GM23338 (cell line): ENCODE results near the gene SFXN5. TPM values are rescaled to one million over a fixed set of nuclear protein-coding genes. Genes with fewer than 3 reads are reported as not detected.

Experiments used
- ATAC-seq: fragments of 200-7000 bp; cut with Tn5 transposase; 3 replicates; pipeline ENCODE4 v1.9.1; 2020
- DNase-seq: peaks from one replicate; pipeline ENCODE4 v3.0.0-alpha.2; 2015; ENCODE audit warnings: low spot score
- H2AFZ ChIP-seq: fragments of 200-600 bp; sonication (generic); 2 replicates; pipeline ENCODE4 v1.8.0; 2016; ENCODE audit warnings: antibody characterized with exemption, mild to moderate bottlenecking, moderate library complexity
- H3F3A ChIP-seq: fragments of 200-600 bp; sonication (generic); replicated peaks from 2 replicates; pipeline ENCODE4 v1.8.0; 2017; ENCODE audit warnings: antibody characterized with exemption, mixed run types, low read depth
- H3K27ac ChIP-seq: fragments of 200-600 bp; sonication (generic); 2 replicates; pipeline ENCODE4 v1.6.1; 2016; ENCODE audit warnings: low read depth
- H3K27me3 ChIP-seq: fragments of 200-600 bp; sonication (generic); 2 replicates; pipeline ENCODE4 v1.8.0; 2016; ENCODE audit warnings: mild to moderate bottlenecking, mixed run types, moderate library complexity; ENCODE audit not compliant: insufficient read depth
- H3K36me3 ChIP-seq: fragments of 200-600 bp; sonication (generic); 2 replicates; pipeline ENCODE4 v1.8.0; 2016; ENCODE audit warnings: mild to moderate bottlenecking; ENCODE audit not compliant: insufficient read depth
- H3K4me1 ChIP-seq: fragments of 200-600 bp; sonication (generic); 2 replicates; pipeline ENCODE4 v1.8.0; 2016; ENCODE audit warnings: mild to moderate bottlenecking, moderate library complexity; ENCODE audit not compliant: insufficient read depth
- H3K4me2 ChIP-seq: fragments of 200-600 bp; sonication (generic); 2 replicates; pipeline ENCODE4 v1.7.1; 2017; ENCODE audit warnings: mixed run types
- H3K4me3 ChIP-seq: fragments of 200-600 bp; sonication (generic); 2 replicates; pipeline ENCODE4 v1.6.1; 2016; ENCODE audit warnings: mixed run types
- H3K79me2 ChIP-seq: fragments of 200-600 bp; sonication (generic); replicated peaks from 2 replicates; pipeline ENCODE4 v1.8.0; 2017; ENCODE audit warnings: mild to moderate bottlenecking; ENCODE audit not compliant: insufficient read depth
- H3K9me2 ChIP-seq: fragments of 200-600 bp; sonication (generic); 2 replicates; pipeline ENCODE4 v1.8.0; 2017; ENCODE audit not compliant: insufficient read depth
- H4K20me1 ChIP-seq: fragments of 200-600 bp; sonication (generic); replicated peaks from 2 replicates; pipeline ENCODE4 v1.8.0; 2017; ENCODE audit warnings: mild to moderate bottlenecking; ENCODE audit not compliant: insufficient read depth
- H3K27ac Mint-ChIP-seq: 2 replicates; pipeline ENCODE4 v1.8.0; 2020; ENCODE audit warnings: inconsistent platforms, mild to moderate bottlenecking, moderate library complexity, mixed read lengths
- H3K27me3 Mint-ChIP-seq: 3 replicates; pipeline ENCODE4 v1.8.0; 2022; ENCODE audit warnings: low read depth, mild to moderate bottlenecking, moderate library complexity, mixed read lengths, inconsistent platforms; ENCODE audit not compliant: insufficient read depth, poor library complexity
- H3K36me3 Mint-ChIP-seq: 3 replicates; pipeline ENCODE4 v1.8.0; 2021; ENCODE audit warnings: low read depth, mild to moderate bottlenecking, inconsistent platforms, moderate library complexity, mixed read lengths
- H3K4me1 Mint-ChIP-seq: 3 replicates; pipeline ENCODE4 v1.8.0; 2020; ENCODE audit warnings: mild to moderate bottlenecking, inconsistent platforms, mixed read lengths
- H3K4me3 Mint-ChIP-seq: 3 replicates; pipeline ENCODE4 v1.8.0; 2021; ENCODE audit warnings: moderate library complexity, mild to moderate bottlenecking, inconsistent platforms, mixed read lengths
- H3K9me3 Mint-ChIP-seq: 3 replicates; pipeline ENCODE4 v1.8.0; 2020; ENCODE audit warnings: moderate library complexity, mild to moderate bottlenecking, inconsistent platforms, mixed read lengths
- CREB1 ChIP-seq: fragments of 250-450 bp; sonication (Bioruptor Pico); IDR thresholded peaks from 2 replicates; pipeline ENCODE4 v1.5.0; 2020; ENCODE audit warnings: low read depth, mild to moderate bottlenecking, moderate library complexity
- ETS1 ChIP-seq: IDR thresholded peaks from 2 replicates; pipeline ENCODE4 v1.6.1; 2016; ENCODE audit warnings: antibody characterized with exemption
- EZH2 ChIP-seq: fragments of 200-600 bp; sonication (generic); IDR thresholded peaks from one replicate; pipeline ENCODE4 v1.8.0; 2017; ENCODE audit warnings: antibody characterized with exemption, mild to moderate bottlenecking, low read depth; ENCODE audit not compliant: unreplicated experiment
- EZH2phosphoT487 ChIP-seq: fragments of 200-600 bp; sonication (generic); IDR thresholded peaks from one replicate; pipeline ENCODE4 v1.8.1; 2018; ENCODE audit warnings: antibody characterized with exemption; ENCODE audit not compliant: unreplicated experiment
- JUNB ChIP-seq: IDR thresholded peaks from one replicate; pipeline ENCODE4 v1.6.1; 2016; ENCODE audit warnings: antibody characterized with exemption; ENCODE audit not compliant: unreplicated experiment
- NANOG ChIP-seq: IDR thresholded peaks from 2 replicates; pipeline ENCODE4 v1.6.1; 2016; ENCODE audit warnings: antibody characterized with exemption, borderline replicate concordance
- POLR2AphosphoS5 ChIP-seq: IDR thresholded peaks from 2 replicates; pipeline ENCODE4 v1.6.1; 2016; ENCODE audit warnings: antibody characterized with exemption, low read depth
- STAT1 ChIP-seq: IDR thresholded peaks from one replicate; pipeline ENCODE4 v1.6.1; 2016; ENCODE audit warnings: antibody characterized with exemption; ENCODE audit not compliant: unreplicated experiment
- ZNF114 ChIP-seq: fragments of 250-450 bp; sonication (Bioruptor Pico); IDR thresholded peaks from 2 replicates; pipeline ENCODE4 v1.5.0; 2020; ENCODE audit warnings: mild to moderate bottlenecking, moderate library complexity
- ZNF331 ChIP-seq: fragments of 250-450 bp; sonication (Bioruptor Pico); IDR thresholded peaks from 2 replicates; pipeline ENCODE4 v1.5.0; 2020; ENCODE audit warnings: low read depth, mild to moderate bottlenecking, moderate library complexity
- ZNF462 ChIP-seq: fragments of 250-450 bp; sonication (Bioruptor Pico); IDR thresholded peaks from 2 replicates; pipeline ENCODE4 v1.5.0; 2020; ENCODE audit warnings: mild to moderate bottlenecking, moderate library complexity
- polyA plus RNA-seq: library from polyadenylated mRNA; unstranded; fragments of >200 nt; fragmentation: Nextera tagmentation; extraction: Ambion mirVana; gene quantifications from 2 replicates; pipeline ENCODE4 v1.2.1, GENCODE V29; 2016
- total RNA-seq: library from RNA; depleted of rRNA; stranded (reverse); fragments of >200 nt; shearing (Covaris generic); gene quantifications from 2 replicates; pipeline ENCODE4 v1.2.3, GENCODE V29; 2014
- TF ChIP-seq, protein P1 (sequence below), 2 experiments: fragments of 200-600 bp in 1 of 2; sonication (generic) in 1 of 2; conservative IDR thresholded peaks; 2 replicates each; pipeline versions ENCODE4 v1.5.1 to v1.6.1; 2016 to 2017; ENCODE audit warnings: antibody characterized with exemption in 2 of 2, low read depth in 2 of 2, mild to moderate bottlenecking in 2 of 2, moderate library complexity in 1 of 2
- TF ChIP-seq, protein P2 (sequence below): IDR thresholded peaks from one replicate; pipeline ENCODE4 v1.6.1; 2018; ENCODE audit warnings: antibody characterized with exemption; ENCODE audit not compliant: unreplicated experiment

Gene SFXN5
- total and polyA plus RNA-seq, 2 experiments from 2014 or later, result 23.6 to 25.8 TPM

- Mint-ChIP-seq H3K4me1 (peaks cover 43% of the 10 kb centered on the region), H3K36me3 (peaks cover 9% of the 10 kb centered on the region), H3K4me3 (no peak overlapping the region), H3K27me3 (peaks cover 15% of the 10 kb centered on the region), H3K27ac (no peak overlapping the region), H3K9me3 (no peaks in the 10 kb centered on the region)
- H3K36me3 ChIP-seq, result no peaks in the 10 kb centered on the region
- H2AFZ ChIP-seq, result no peak overlapping the region
- no peak overlapping the region for H3K4me3 ChIP-seq
- 0 out of 2 replicates have a peak, but pooled peaks cover 4% of the 10 kb centered on the region for H3F3A ChIP-seq
- peaks cover 28% of the 10 kb centered on the region for H3K4me1 ChIP-seq
- no peak for DNase-seq
- TF ChIP-seq NANOG, result no peak
- no peak for TF ChIP-seq EZH2phosphoT487
- no peak for TF ChIP-seq EZH2
- no peak for TF ChIP-seq POLR2AphosphoS5
- TF ChIP-seq, protein P1, sequence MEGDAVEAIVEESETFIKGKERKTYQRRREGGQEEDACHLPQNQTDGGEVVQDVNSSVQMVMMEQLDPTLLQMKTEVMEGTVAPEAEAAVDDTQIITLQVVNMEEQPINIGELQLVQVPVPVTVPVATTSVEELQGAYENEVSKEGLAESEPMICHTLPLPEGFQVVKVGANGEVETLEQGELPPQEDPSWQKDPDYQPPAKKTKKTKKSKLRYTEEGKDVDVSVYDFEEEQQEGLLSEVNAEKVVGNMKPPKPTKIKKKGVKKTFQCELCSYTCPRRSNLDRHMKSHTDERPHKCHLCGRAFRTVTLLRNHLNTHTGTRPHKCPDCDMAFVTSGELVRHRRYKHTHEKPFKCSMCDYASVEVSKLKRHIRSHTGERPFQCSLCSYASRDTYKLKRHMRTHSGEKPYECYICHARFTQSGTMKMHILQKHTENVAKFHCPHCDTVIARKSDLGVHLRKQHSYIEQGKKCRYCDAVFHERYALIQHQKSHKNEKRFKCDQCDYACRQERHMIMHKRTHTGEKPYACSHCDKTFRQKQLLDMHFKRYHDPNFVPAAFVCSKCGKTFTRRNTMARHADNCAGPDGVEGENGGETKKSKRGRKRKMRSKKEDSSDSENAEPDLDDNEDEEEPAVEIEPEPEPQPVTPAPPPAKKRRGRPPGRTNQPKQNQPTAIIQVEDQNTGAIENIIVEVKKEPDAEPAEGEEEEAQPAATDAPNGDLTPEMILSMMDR (conservative IDR thresholded peaks at IDR 0.05; ENCODE audit: low read depth in 2 of 2), result no peak
- no peak for TF ChIP-seq CREB1 (CRISPR knock-in tag)
- no peak for TF ChIP-seq ZNF462 (CRISPR knock-in tag)
- no peak for TF ChIP-seq ETS1
- TF ChIP-seq ZNF331, result no peak
- no peak for TF ChIP-seq STAT1
- TF ChIP-seq JUNB, result no peak
- no peak for TF ChIP-seq ZNF114 (CRISPR knock-in tag)
- TF ChIP-seq, protein P2, sequence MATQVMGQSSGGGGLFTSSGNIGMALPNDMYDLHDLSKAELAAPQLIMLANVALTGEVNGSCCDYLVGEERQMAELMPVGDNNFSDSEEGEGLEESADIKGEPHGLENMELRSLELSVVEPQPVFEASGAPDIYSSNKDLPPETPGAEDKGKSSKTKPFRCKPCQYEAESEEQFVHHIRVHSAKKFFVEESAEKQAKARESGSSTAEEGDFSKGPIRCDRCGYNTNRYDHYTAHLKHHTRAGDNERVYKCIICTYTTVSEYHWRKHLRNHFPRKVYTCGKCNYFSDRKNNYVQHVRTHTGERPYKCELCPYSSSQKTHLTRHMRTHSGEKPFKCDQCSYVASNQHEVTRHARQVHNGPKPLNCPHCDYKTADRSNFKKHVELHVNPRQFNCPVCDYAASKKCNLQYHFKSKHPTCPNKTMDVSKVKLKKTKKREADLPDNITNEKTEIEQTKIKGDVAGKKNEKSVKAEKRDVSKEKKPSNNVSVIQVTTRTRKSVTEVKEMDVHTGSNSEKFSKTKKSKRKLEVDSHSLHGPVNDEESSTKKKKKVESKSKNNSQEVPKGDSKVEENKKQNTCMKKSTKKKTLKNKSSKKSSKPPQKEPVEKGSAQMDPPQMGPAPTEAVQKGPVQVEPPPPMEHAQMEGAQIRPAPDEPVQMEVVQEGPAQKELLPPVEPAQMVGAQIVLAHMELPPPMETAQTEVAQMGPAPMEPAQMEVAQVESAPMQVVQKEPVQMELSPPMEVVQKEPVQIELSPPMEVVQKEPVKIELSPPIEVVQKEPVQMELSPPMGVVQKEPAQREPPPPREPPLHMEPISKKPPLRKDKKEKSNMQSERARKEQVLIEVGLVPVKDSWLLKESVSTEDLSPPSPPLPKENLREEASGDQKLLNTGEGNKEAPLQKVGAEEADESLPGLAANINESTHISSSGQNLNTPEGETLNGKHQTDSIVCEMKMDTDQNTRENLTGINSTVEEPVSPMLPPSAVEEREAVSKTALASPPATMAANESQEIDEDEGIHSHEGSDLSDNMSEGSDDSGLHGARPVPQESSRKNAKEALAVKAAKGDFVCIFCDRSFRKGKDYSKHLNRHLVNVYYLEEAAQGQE, result no peak
- H3K79me2 ChIP-seq, result peaks cover 83% of the 10 kb centered on the region
- H3K4me2 ChIP-seq, result no peak overlapping the region
- H3K27me3 ChIP-seq, result no peaks in the 10 kb centered on the region
- ATAC-seq, result no peak
- peaks cover 20% of the 10 kb centered on the region; the same call in 1 of the 2 replicates for H4K20me1 ChIP-seq
- no peak overlapping the region for H3K27ac ChIP-seq
- no peaks in the 10 kb centered on the region for H3K9me2 ChIP-seq
Observed at GRCh38 chr2:73067043-73067442, 4.5 kb downstream of the SFXN5 start.
